ENCODE data around the gene UNC5C. TPM values are rescaled to one million over a fixed set of nuclear protein-coding genes. Genes with fewer than 3 reads are reported as not detected.

UNC5C gene
- total and polyA plus RNA-seq, 10 donors: 0.43 to 15.7 (median 7.8) TPM

DNA sequence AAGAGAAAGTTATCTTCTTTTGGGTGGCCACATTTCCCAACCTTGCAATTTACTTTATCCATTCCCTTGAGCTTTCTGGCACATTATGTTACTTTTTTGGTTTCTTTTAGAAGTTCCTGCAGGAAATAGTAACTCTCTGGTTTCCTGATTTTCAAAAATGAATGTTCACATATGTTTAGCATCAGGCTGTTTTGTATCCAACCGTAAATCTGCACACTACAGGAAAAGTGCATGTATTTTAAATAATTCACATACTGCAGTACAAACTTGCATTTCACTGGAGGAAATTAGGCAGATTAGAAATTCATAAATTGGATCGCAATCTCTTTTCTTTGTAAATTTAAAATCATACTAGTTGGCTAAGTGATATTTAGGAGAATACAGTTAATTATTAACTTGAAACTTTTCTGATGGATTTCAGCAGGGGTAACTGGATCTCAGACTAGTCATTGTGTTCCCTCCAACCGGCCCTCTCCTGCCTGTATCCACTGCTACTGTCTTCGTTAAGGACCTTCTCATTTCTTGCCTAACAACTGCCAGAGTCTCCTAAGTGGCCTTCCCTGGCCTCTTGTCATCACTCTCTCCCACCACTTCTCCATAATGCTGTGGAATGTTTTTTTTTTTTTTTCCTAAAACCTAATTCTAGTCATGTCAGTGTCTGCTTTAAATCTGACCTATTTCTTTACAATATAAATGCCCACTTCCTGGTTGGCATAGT is 137.2 kb downstream of the UNC5C start:
- Histone ChIP-seq H3K27me3 (replicated peaks in 1 of 7) (no peaks in the 10 kb centered on the region), H3K4me1 (no peaks in the 10 kb centered on the region), H3K4me3 (no peak overlapping the region), H3K36me3 (no peaks in the 10 kb centered on the region), H3K27ac (no peak overlapping the region), H3K9me3 (no peaks in the 10 kb centered on the region)
- TF ChIP-seq CTCF (IDR thresholded peaks at IDR 0.05 in 8 of 11, conservative IDR thresholded peaks at IDR 0.05 in 3 of 11) (no peak), POLR2A (IDR thresholded peaks at IDR 0.05) (no peak), POLR2AphosphoS5 (IDR thresholded peaks at IDR 0.05) (no peak)
- DNase-seq: no peak
- 38 to 52% (median 46%) methylated on average over 4 of the region's 4 CpGs for WGBS, 5 donors
- intact Hi-C loops (cut with DNase I; ENCODE audit: low total_unique reads): no loop called here

GRCh38 chr4:95410387-95410977 is 138.3 kb downstream of the UNC5C start:
- intact Hi-C loops (cut with DNase I; ENCODE audit: low total_unique reads): no loop called here
- 62 to 86% (median 69%) methylated on average over 4 of the region's 4 CpGs for WGBS, 5 donors
- Histone ChIP-seq H3K27me3 (replicated peaks in 1 of 7) (no peaks in the 10 kb centered on the region), H3K9me3 (no peaks in the 10 kb centered on the region), H3K4me3 (no peak overlapping the region), H3K27ac (no peak overlapping the region), H3K36me3 (no peaks in the 10 kb centered on the region), H3K4me1 (no peaks in the 10 kb centered on the region)
- TF ChIP-seq POLR2AphosphoS5 (IDR thresholded peaks at IDR 0.05) (no peak), POLR2A (IDR thresholded peaks at IDR 0.05) (no peak), CTCF (IDR thresholded peaks at IDR 0.05 in 8 of 11, conservative IDR thresholded peaks at IDR 0.05 in 3 of 11) (no peak)
- no peak for DNase-seq

GRCh38 chr4:95409750-95410149 is 139.0 kb downstream of the UNC5C start:
- no peak overlapping the region for H3K27ac ChIP-seq
- TF ChIP-seq POLR2AphosphoS5 (IDR thresholded peaks at IDR 0.05) (no peak), CTCF (IDR thresholded peaks at IDR 0.05 in 8 of 11, conservative IDR thresholded peaks at IDR 0.05 in 3 of 11) (no peak), POLR2A (IDR thresholded peaks at IDR 0.05) (no peak)
- H3K27me3 ChIP-seq (replicated peaks in 1 of 7): no peaks in the 10 kb centered on the region
- intact Hi-C loops (cut with DNase I; ENCODE audit: low total_unique reads): no loop called here
- WGBS, 5 donors: 87 to 96% (median 93%) methylated on average over 2 of the region's 2 CpGs
- H3K9me3 ChIP-seq: no peaks in the 10 kb centered on the region
- no peaks in the 10 kb centered on the region for H3K4me1 ChIP-seq
- H3K4me3 ChIP-seq: no peak overlapping the region
- H3K36me3 ChIP-seq: no peaks in the 10 kb centered on the region
- no peak for DNase-seq

GRCh38 chr4:95409127-95409526 is 139.6 kb downstream of the UNC5C start:
- Histone ChIP-seq H3K4me1 (no peaks in the 10 kb centered on the region), H3K9me3 (no peaks in the 10 kb centered on the region), H3K27me3 (replicated peaks in 1 of 7) (no peaks in the 10 kb centered on the region), H3K4me3 (no peak overlapping the region), H3K27ac (no peak overlapping the region), H3K36me3 (no peaks in the 10 kb centered on the region)
- no peak for DNase-seq
- intact Hi-C loops (cut with DNase I; ENCODE audit: low total_unique reads): no loop called here
- TF ChIP-seq CTCF (IDR thresholded peaks at IDR 0.05 in 8 of 11, conservative IDR thresholded peaks at IDR 0.05 in 3 of 11) (no peak), POLR2A (IDR thresholded peaks at IDR 0.05) (no peak), POLR2AphosphoS5 (IDR thresholded peaks at IDR 0.05) (no peak)

Measured in spleen (tissue), 11 donors.